Caco-2 (cell line): ENCODE results near the gene TTC9. TPM values are rescaled to one million over a fixed set of nuclear protein-coding genes. Genes with fewer than 3 reads are reported as not detected.

Experiments used
- BruUV-seq: library from RNA; stranded (reverse); fragments of 400-500 nt; replicated peaks from 2 replicates; lab custom pipeline; 2021; lab: Mats Ljungman, UMichigan
- CTCF ChIA-PET: fragments of 300-600 bp; sonication (Branson Sonifier 250); formaldehyde crosslinking; loops from one replicate; lab custom pipeline; 2022; ENCODE audit warnings: antibody characterized with exemption; lab: Charles Lee
- POLR2A ChIA-PET: fragments of 300-600 bp; sonication (Branson Sonifier 250); formaldehyde crosslinking; loops from one replicate; lab custom pipeline; 2022; ENCODE audit warnings: antibody characterized with exemption; lab: Charles Lee
- DNase-seq, 2 experiments: peaks; one replicate each; pipeline versions ENCODE4 v3.0.0 to v3.0.0-alpha.2; 2020 to 2022
- H3K27me3 ChIP-seq: replicated peaks from 2 replicates; pipeline ENCODE4 v1.6.0; 2011; ENCODE audit warnings: low read length; ENCODE audit not compliant: control insufficient read depth, insufficient read depth
- H3K36me3 ChIP-seq: 2 replicates; pipeline ENCODE4 v1.5.1; 2011; ENCODE audit warnings: low read length; ENCODE audit not compliant: control insufficient read depth, insufficient read depth
- H3K4me1 ChIP-seq: fragments of 250-450 bp; sonication (Bioruptor Pico); 2 replicates; pipeline ENCODE4 v1.5.1; 2020; ENCODE audit warnings: mild to moderate bottlenecking
- H3K4me3 ChIP-seq: 2 replicates; pipeline ENCODE4 v1.5.1; 2011; ENCODE audit warnings: low read depth, mild to moderate bottlenecking, control low read depth, low read length
- H3K9me3 ChIP-seq: fragments of 250-450 bp; sonication (Bioruptor Pico); 2 replicates; pipeline ENCODE4 v1.5.1; 2020; ENCODE audit warnings: mild to moderate bottlenecking, moderate library complexity
- H3K27ac Mint-ChIP-seq: one replicate; pipeline ENCODE4 v1.8.0; 2022; ENCODE audit warnings: mixed read lengths; ENCODE audit not compliant: unreplicated experiment
- H3K27me3 Mint-ChIP-seq: one replicate; pipeline ENCODE4 v1.8.0; 2022; ENCODE audit warnings: mixed read lengths; ENCODE audit not compliant: insufficient read depth, unreplicated experiment
- H3K36me3 Mint-ChIP-seq: one replicate; pipeline ENCODE4 v1.8.0; 2022; ENCODE audit warnings: mild to moderate bottlenecking, mixed read lengths; ENCODE audit not compliant: insufficient read depth, unreplicated experiment
- H3K4me1 Mint-ChIP-seq: one replicate; pipeline ENCODE4 v1.8.0; 2022; ENCODE audit warnings: low read depth, mixed read lengths; ENCODE audit not compliant: unreplicated experiment
- H3K4me3 Mint-ChIP-seq: one replicate; pipeline ENCODE4 v1.8.0; 2022; ENCODE audit warnings: mild to moderate bottlenecking, moderate library complexity, mixed read lengths; ENCODE audit not compliant: unreplicated experiment
- H3K9me3 Mint-ChIP-seq: one replicate; pipeline ENCODE4 v1.8.0; 2022; ENCODE audit warnings: mixed read lengths; ENCODE audit not compliant: unreplicated experiment
- CTCF ChIP-seq, 2 experiments: fragments of 200-600 bp in 1 of 2; IDR thresholded peaks; 1 replicate in 1 of 2; 2 replicates in 1 of 2; pipeline versions ENCODE4 v1.5.1 to v1.8.0; 2011 to 2022; ENCODE audit warnings: antibody characterized with exemption in 1 of 2, control low read depth in 1 of 2, inconsistent platforms in 1 of 2, low read depth in 1 of 2, low read length in 1 of 2, mild to moderate bottlenecking in 1 of 2, moderate library complexity in 1 of 2; ENCODE audit not compliant: insufficient read depth in 1 of 2, severe bottlenecking in 1 of 2, unreplicated experiment in 1 of 2
- intact Hi-C: fragments of 100-400 bp; cut with micrococcal nuclease; formaldehyde crosslinking; loops from one replicate; pipeline ENCODE4 v1.10.0; 2022; ENCODE audit not compliant: unreplicated experiment
- total RNA-seq: library from RNA; stranded (reverse); gene quantifications from 2 replicates; pipeline ENCODE4 v1.2.3, GENCODE V29; 2022

The TTC9 gene
- total RNA-seq, 1 experiment from 2014 or later = 4.6 TPM

DNA sequence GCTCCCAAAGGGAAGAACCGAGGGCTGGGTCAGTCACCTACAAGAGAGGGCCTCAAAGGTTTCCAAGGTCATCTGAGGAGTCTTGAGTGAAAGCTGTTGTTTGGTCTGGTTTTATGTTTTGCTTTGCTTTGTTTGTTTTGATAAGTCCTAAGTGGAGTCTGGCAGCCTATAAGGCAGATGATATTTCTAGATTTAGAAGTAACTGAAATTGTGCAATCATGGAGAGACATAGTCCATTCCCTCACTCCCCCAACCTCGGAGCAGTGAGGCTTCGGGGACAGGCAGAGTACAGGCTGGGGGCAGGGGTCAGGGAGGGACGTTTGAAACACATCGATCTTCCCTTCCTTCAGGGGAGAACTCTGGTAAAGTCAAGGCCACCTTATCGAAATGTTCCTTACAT, 42.3 kb downstream of the TTC9 start:
- H3K36me3 ChIP-seq = no peaks in the 10 kb centered on the region
- Mint-ChIP-seq H3K27ac (no peak overlapping the region), H3K27me3 (no peaks in the 10 kb centered on the region), H3K9me3 (no peaks in the 10 kb centered on the region), H3K4me3 (no peak overlapping the region), H3K4me1 (peaks cover 6% of the 10 kb centered on the region), H3K36me3 (no peaks in the 10 kb centered on the region)
- no peak for DNase-seq
- H3K4me1 ChIP-seq = no peaks in the 10 kb centered on the region
- no peaks in the 10 kb centered on the region for H3K9me3 ChIP-seq
- CTCF ChIA-PET = no interaction called here
- no TSS peak for BruUV-seq
- intact Hi-C loops = no loop called here
- H3K27me3 ChIP-seq = no peaks in the 10 kb centered on the region
- no peak for TF ChIP-seq CTCF (IDR thresholded peaks at IDR 0.05; ENCODE audit: insufficient read depth in 1 of 2, low read depth in 1 of 2, low read length in 1 of 2, severe bottlenecking in 1 of 2, unreplicated experiment in 1 of 2)
- no peak overlapping the region for H3K4me3 ChIP-seq
- POLR2A ChIA-PET = no interaction called here

- H3K9me3 ChIP-seq = no peaks in the 10 kb centered on the region
- no peaks in the 10 kb centered on the region for H3K27me3 ChIP-seq
- DNase-seq = no peak
- TF ChIP-seq CTCF (IDR thresholded peaks at IDR 0.05; ENCODE audit: insufficient read depth in 1 of 2, low read depth in 1 of 2, low read length in 1 of 2, severe bottlenecking in 1 of 2, unreplicated experiment in 1 of 2) = no peak
- no peaks in the 10 kb centered on the region for H3K27me3 Mint-ChIP-seq
- H3K4me3 Mint-ChIP-seq = no peak overlapping the region
- H3K27ac Mint-ChIP-seq = no peak overlapping the region
- no peaks in the 10 kb centered on the region for H3K9me3 Mint-ChIP-seq
- H3K4me1 Mint-ChIP-seq = peaks cover 6% of the 10 kb centered on the region
- no peaks in the 10 kb centered on the region for H3K4me1 ChIP-seq
- no peaks in the 10 kb centered on the region for H3K36me3 ChIP-seq
- H3K36me3 Mint-ChIP-seq = no peaks in the 10 kb centered on the region
- no TSS peak for BruUV-seq
- ChIA-PET POLR2A (no interaction called here), CTCF (interaction anchor here (0.6 kb wide), 1 partner anchor 86 kb away, joined by 4 read pairs; no protein-coding TSS in a partner anchor)
- intact Hi-C loops = no loop called here
- no peak overlapping the region for H3K4me3 ChIP-seq
Observed at GRCh38 chr14:70685474-70686197, 43.9 kb downstream of the TTC9 start.

- TF ChIP-seq CTCF (IDR thresholded peaks at IDR 0.05; ENCODE audit: insufficient read depth in 1 of 2, low read depth in 1 of 2, low read length in 1 of 2, severe bottlenecking in 1 of 2, unreplicated experiment in 1 of 2) = no peak
- intact Hi-C loops = no loop called here
- Mint-ChIP-seq H3K4me1 (peaks cover under 1% of the 10 kb centered on the region), H3K36me3 (no peaks in the 10 kb centered on the region), H3K9me3 (no peaks in the 10 kb centered on the region), H3K27me3 (no peaks in the 10 kb centered on the region), H3K27ac (no peak overlapping the region), H3K4me3 (no peak overlapping the region)
- ChIA-PET POLR2A (no interaction called here), CTCF (no interaction called here)
- Histone ChIP-seq H3K9me3 (no peaks in the 10 kb centered on the region), H3K4me3 (no peak overlapping the region), H3K36me3 (no peaks in the 10 kb centered on the region), H3K4me1 (peaks cover 2% of the 10 kb centered on the region), H3K27me3 (no peaks in the 10 kb centered on the region)
- BruUV-seq = no TSS peak
- peak in 1 of 2 experiments; percentile 39 for DNase-seq
Observed at GRCh38 chr14:70692210-70692609, 50.5 kb downstream of the TTC9 start.
